HepG2 (cell line): ENCODE results near the gene RNF13.

ENCODE experiments used
- FOSL1 ChIP-seq: sonication (generic); formaldehyde crosslinking; IDR thresholded peaks from 2 replicates; pipeline ENCODE4 v1.9.0; 2021; ENCODE audit warnings: missing genetic modification reagents, borderline replicate concordance
- HCFC1 ChIP-seq: fragments of 150-350 bp; IDR thresholded peaks from 2 replicates; pipeline ENCODE4 v1.6.1; 2014; ENCODE audit warnings: low read depth, low read length
- KDM3A ChIP-seq: IDR thresholded peaks from 2 replicates; pipeline ENCODE4 v1.6.1; 2018; ENCODE audit warnings: low read depth, missing compliant biosample characterization
- POLR2A ChIP-seq, 2 experiments: IDR thresholded peaks; 2 replicates each; pipeline ENCODE4 v1.6.1; 2011; ENCODE audit warnings: low read depth in 2 of 2, low read length in 2 of 2, mild to moderate bottlenecking in 1 of 2, moderate library complexity in 1 of 2; ENCODE audit not compliant: insufficient read depth in 1 of 2
- PREB ChIP-seq: sonication (generic); formaldehyde crosslinking; IDR thresholded peaks from 2 replicates; pipeline ENCODE4 v1.4.0; 2020; ENCODE audit warnings: missing genetic modification reagents
- REXO4 ChIP-seq: sonication (generic); formaldehyde crosslinking; IDR thresholded peaks from 2 replicates; pipeline ENCODE4 v1.8.0; 2022; ENCODE audit warnings: missing genetic modification reagents, mild to moderate bottlenecking, borderline replicate concordance
- ZNF570 ChIP-seq: sonication (generic); formaldehyde crosslinking; IDR thresholded peaks from 2 replicates; pipeline ENCODE4 v1.4.0; 2020; ENCODE audit warnings: mild to moderate bottlenecking, missing genetic modification reagents, borderline replicate concordance

GRCh38 chr3:149816986-149817385, 4.0 kb downstream of the RNF13 start:
- TF ChIP-seq POLR2A (IDR thresholded peaks at IDR 0.05; ENCODE audit: insufficient read depth in 1 of 2, low read depth in 2 of 2, low read length in 2 of 2), result no peak
- no peak for TF ChIP-seq ZNF570 (CRISPR knock-in tag)
- no peak for TF ChIP-seq HCFC1
- TF ChIP-seq PREB, result no peak
- TF ChIP-seq REXO4 (CRISPR knock-in tag), result no peak
- TF ChIP-seq FOSL1 (CRISPR knock-in tag), result no peak
- TF ChIP-seq KDM3A (CRISPR knock-in tag), result no peak
